NOMO-1 treated with DMSO at 0.1 percent for 48 hours (cell line): ENCODE measurements around the gene MSANTD7.

Source experiments
- DNase-seq: peaks from one replicate; lab custom pipeline; 2025; ENCODE audit not compliant: unreplicated experiment; lab: John Stamatoyannopoulos, UW

The MSANTD7 gene

DNA sequence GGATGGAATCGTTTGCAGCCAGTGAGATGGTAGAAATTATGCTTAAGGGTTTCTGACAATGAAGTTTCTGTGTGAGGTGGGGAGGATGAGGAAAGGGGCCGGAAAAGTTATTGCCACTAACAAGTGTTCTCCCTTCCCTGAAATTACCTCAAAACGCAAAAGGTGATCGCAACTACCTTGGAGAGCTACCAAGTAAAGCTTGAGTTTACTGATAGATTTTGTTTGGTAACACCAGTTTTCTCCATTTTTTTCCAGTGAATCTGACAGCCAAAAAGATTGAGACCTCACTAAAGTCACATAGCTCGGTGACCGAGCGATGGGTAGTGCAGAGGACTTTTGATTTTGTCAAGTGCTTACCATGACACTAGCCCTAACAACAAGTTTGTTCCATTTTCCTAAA is 42.1 kb downstream of the MSANTD7 start:
- no peak for DNase-seq

DNA sequence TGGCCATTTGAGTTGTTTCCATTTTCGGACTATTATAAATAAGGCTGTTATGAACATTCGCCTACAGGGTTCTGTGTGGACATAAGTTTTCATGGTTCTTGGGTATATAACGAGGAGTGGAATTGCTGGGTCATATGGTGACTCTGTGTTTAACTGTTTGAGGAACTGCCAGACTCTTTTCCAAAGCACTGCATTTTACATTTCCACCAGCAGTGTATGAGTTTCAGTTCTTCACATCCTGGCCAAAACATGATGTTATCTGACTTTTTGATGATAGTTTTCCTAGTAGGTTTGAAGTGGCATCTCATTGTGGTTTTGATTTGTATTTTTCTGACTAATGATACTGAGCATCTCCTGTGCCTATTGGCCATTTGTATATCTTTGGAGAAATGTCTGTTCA is 46.0 kb downstream of the MSANTD7 start:
- no peak for DNase-seq
